Measurements from ENCODE around the gene KCNMA1.

Gene KCNMA1

DNA sequence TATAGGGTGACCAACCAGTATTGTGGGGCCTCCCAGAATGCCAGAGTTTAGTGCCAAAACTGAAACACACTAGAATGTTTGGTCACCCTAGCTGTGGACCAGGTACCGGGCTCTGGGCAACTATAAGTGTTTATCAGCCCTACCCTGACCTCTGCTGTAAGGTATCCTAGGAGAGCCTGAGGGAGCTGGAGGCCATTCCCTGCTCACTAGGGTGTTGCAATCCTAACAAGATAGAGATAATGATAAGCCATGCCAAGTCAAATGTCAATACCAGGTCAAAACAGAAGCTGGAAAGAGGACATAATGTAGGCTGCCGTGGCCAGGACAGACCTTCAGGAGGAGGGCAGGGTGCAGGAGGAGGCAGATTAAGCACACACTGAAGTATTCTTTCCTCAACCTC is 151.8 kb downstream of the KCNMA1 start:
- DNase-seq (ENCODE audit: low read depth): no peak

DNA sequence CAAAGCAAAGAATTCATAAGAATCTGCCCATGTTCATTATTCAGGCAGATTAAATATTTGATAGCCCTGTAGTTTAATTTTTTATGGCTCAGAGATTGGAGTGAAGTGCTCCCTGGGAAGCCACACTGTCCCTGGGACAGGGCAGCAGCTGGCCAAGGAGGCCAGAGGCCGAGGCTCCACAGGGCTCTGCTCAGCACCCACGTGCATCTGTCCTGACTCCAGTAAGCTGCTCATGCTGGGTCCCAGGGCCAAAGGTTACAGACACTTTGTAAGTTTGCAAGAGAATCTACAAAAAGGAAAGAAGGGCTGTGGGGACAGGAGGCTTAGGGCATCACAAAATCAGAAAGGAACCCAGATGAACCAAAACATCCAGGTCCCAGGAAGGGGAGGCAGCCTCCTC is 155.5 kb downstream of the KCNMA1 start:
- DNase-seq (ENCODE audit: low read depth): no peak

DNA sequence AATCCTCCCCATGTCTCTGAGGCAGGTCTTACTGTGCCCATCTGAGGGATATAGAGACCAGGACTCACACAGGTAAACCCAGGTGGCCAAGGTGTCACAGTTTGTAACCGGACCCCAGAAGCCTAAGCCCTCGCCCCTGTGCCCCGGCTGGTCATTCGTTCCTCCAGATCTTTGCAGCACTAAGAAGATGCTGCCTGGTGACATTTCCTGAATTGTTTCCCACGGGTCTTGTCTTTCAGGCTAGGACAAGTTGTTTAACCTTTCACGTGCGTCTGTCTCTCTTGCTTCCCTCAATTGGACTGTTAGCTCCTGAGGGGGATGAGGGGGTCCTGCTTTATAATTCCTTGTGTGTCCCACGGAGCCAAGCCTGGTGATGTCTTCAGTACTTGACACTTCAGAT is 158.0 kb downstream of the KCNMA1 start:
- DNase-seq (ENCODE audit: low read depth): no peak

DNA sequence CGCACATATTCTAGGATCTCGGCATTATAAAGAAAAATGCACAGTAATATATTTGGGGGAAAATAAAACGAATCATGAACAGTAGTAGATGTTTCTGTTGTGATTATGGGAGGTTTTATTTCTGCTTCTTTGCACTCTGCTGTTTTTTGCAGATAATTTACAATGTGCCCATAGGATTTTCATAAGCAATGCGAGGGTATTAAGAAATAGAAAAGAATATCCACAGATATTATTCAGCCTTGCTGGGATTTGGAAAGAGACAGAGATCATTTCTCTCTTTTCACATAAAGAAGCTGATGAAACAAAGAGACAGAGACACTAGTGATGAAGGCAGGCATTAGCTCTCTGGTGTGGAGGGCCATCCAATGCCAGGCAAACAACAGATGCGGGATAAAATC is 158.6 kb downstream of the KCNMA1 start:
- DNase-seq (ENCODE audit: low read depth): no peak

DNA sequence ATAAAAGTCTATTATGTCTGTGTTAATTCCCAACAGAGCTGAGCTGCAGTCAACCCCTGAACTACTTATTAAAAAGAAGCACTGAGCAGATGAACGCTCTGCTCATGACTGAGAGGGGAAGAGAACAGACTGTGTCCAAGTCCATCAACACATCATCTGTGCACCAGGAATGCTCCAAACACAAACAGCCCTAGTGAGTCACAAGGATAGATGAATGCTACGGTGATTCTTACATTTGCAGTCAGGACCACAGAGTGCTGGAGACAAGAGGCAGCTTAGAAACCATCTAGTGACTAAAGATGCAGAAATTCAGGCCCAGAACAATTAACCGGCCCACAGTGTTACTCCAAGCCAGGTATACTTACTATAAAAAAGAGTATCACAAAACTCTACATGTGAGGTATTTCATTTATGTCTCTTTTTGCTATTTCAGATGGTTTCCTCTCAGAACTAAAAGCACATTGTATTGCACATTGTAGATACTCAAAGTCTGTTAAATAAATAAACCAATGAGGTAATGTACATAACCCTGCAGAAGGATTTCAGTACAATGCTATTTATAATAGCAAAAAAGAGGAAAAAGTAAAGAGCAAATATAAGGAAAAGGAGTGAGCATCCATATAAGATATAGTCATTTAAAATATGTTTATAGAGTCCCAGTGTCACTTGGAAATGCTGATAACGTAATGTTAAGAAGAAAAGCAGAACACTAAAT is 159.2 kb downstream of the KCNMA1 start:
- no peak for DNase-seq (ENCODE audit: low read depth)

DNA sequence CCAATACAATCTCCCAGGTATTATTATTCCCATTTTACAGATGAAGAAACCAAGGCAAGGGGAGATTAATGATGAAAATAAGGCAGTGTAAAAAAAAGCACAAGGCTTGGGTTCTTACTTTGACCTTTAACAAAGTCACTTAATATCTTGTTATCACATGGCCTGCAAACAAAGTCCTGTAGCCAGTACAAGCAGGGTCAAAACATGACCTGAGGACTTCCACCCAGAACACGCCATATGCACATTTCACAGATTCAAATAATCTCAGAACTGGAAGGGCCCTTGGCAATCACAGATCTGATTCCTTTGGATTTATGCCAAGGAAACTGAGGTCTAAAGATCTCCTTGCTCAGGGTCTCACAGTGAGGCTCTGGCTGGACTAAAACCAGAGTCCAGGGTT is 162.1 kb downstream of the KCNMA1 start:
- DNase-seq (ENCODE audit: low read depth): no peak

DNA sequence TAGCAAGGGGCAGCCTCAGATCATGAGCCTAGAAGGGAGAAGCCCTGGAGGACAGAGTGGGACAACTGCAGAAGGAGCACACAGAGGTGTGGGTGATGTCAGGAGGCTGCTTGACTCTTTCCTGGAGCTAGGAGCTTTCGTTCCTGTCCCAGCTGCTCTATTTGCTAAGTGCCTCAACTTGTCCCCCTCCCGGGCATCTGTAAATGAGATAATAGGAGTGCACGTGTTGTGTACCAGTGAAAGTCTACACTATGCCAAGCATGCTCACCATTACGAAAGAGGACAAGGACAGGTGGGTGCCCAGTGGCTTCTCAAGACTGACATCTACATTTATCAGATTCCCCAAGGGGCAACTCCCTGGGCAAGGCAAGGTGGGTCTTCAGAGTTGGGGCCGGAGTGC is 162.7 kb downstream of the KCNMA1 start:
- DNase-seq (ENCODE audit: low read depth): no peak

DNA sequence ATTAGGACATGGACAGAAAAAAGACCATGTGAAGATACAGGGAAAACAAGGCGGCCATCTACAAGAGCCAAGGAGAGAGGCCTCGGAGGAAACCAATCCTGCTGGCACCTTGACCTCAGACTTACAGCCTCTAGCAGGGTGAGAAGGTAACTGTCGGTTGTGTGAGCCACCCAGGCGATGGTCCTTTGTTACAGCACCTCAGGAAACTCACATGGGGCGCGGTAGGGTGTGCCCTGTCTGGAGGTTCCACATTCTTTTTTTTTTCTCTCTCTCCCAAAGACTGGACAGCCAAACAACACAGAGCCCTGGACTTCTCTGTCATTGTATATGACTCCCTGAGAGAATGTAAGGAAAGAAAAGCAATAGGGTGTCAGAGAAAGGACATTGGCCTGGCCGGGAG is 163.2 kb downstream of the KCNMA1 start:
- no peak for DNase-seq (ENCODE audit: low read depth)

DNA sequence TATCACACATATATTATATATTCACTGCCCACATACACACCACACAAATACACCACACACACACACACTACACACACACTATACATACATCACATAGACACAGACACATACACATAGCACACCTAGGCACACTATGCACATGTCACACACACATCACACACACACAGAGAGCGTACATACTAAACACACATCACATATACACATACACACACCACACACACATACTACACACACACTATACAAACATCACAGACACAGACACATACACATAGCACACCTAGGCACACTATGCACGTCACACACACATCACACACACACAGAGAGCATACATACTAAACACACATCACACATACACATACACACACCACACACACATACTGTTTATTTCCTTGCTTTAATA is 165.5 kb downstream of the KCNMA1 start:
- DNase-seq (ENCODE audit: low read depth): no peak

DNA sequence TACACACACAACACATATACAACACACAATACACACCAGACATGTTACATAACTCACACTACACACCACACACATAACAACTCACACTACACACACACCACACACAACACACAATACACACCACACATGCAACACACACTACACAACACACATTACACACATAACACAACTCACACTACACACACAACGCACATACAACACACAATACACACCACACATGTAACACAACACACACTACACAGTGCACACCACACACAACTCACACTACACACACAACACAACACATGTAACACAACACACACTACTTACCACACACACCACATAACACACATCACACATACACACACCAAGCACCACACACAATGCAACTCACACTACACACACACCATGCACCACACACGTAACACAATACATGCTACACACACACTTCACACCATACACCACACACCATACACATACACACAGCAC is 166.5 kb downstream of the KCNMA1 start:
- DNase-seq (ENCODE audit: low read depth): no peak

DNA sequence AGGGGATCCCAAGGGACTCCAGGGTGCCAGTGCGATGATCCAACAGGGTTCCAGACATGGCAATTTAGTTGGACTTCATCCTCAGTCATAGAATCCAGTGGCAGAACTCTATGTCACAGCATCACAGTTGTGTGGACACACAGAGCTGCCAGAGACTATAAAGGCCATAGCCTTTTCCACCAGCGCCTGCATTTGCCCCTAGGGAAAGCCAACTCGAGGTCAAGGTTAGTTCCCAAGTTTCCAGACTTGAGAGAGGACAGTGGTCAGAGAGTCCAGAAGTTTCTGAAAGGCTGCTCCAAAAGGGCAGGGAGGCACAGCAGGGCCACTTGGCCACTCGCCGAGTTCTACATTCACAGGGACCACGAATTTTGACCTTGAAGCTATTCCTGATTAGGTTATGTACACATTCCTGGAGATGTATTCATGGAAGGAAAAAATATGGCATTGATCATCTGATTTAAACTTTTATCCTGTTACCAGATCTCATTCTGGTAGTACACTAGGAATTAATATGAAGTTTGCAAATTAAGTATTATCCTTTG is 170.1 kb downstream of the KCNMA1 start:
- no peak for DNase-seq (ENCODE audit: low read depth)

DNA sequence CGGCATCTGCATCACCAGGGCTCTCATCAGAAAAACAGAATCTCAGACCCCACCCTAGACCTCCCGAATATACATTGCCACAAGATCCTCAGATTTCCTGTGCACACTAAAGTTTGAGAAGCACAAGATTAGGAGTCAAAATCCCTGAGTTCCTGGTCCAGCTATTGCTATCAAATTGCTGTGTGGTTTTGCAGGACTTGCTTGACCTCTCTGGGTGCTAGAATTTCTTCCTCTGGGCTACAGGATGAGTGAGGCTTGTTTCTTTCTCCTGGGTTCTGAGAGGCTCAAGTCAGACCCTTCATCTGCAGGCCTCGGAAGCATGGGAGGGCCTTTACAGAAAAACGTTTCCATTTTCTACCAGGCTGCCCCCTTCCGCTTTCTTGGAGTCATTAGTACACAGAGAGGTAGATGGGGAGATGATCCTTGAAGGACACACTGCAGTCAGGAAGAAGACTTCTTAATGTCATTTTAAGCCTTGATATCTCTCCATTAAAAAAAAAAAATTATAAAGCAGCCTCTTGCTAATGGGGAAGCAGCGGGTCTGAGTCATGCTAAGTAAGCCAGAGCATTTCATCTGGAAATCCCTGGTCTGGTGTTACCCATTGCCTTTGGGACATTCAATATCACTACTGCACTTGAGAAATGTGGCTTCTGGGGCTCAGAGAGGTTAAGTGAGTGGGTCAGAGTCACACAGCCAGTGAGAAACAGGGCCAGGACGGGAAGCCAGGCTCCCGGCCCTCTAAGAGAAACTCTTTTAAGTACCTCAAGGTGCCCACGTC is 173.5 kb downstream of the KCNMA1 start:
- DNase-seq (ENCODE audit: low read depth): no peak

DNA sequence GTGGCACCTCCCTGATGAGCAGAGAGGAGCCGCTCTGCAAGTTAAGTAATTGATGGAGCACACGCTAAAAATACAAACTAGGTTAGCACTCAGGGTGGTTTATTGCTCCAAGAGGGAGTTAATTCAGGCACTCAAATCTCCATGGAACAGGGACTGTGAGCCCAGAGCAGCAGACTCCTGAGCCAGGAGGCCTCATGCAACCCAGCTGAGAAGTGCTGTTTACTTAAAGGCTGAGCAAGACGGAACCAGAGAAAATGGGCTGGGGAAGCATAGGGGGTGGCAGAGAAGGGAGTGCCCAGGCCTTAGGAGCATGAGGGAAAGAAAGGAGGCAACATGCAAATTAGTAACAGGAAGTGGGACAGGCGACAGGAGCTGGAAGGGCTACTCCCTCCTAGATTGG is 174.1 kb downstream of the KCNMA1 start:
- no peak for DNase-seq (ENCODE audit: low read depth)

DNA sequence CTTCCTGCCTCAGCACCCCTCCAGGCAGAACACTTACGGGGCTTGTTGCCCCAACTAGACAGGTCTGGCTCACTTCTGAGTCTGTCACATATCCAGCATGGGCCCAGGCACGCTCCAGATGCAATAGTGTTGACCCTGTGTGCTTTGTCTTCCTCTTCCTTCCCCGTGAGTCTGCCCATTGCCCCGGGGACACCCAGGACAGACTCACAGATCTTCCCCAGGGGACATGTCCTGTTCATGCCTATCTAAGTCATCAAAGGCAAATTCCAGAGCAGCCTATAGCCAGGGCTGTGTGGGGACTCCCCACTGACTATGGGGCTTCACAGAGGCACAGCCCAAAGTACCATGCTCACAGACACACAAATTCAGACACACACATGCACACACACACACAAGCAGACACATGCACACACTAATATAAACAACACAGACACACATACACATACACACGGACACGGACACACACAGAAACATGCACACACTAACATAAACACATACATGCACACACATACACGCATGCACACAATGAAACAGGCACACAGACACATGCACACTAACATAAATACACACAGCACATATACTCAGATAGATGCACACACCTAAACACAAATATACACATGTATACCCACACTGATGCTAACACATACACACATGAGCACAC is 175.8 kb downstream of the KCNMA1 start:
- DNase-seq (ENCODE audit: low read depth): no peak

DNA sequence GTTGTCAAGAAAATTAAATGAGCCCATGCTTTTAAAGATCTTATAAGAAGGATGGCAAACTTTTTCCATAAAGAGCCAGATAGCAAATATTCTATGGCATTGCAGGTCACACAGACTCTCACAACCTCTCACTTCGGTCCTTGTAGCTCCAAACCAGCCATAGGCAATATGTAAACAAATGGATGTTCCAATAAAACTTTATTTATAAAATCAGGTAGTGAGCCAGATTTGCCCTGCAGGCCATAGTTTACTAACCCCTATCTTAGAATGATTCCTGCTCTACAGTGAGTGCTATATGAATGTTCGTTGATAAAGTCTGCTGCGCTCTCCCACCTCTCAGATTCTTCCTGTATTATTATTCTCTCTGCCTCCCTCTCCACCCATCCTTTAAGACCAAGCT is 177.7 kb downstream of the KCNMA1 start:
- DNase-seq (ENCODE audit: low read depth): no peak

DNA sequence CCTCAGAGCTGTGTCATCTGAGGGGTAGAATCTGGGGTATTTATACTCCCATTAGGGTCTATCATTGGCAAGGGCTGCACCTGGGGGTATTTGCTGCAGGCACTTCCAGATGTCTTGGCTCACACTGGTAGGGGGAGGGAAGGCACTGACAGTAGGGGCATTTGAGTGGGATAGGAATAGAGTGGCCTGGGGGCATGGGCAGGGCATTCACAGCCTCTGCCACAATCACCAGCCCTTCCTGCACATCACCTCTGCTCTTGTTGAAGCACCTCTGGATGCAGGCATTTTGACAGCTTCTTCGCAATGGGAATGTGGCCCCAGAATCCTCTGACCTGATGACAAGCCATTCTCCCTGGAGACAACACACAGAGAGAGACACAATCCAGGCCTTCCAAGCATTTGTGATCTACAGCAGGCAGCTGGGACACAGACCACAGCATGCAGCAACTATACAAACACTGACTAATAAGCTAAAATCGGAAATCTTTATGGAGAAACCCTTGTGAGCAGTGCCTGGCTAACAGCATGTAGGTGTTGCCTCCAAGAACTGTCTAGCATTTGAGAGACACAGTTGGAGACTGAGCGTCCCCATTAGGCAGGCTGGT is 178.5 kb downstream of the KCNMA1 start:
- no peak for DNase-seq (ENCODE audit: low read depth)

DNA sequence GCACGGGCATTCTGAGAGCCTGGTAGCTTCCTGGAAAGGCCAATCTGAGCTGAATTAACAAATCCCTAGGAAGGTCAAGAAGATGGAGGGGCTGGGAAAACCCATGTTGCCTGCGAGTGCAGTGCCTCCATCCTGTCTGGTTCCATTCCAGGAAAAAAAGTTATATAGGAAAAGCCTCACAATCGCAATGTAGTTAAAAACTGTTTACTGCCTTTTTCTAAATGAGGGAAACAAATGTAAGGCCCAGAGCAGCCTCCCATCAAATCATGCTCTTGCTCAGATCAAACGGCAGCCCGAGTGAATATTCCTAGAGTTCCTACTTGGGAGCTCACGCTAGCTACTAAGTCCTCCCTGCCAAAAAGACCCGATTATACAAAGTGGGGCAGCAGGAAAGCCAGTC is 179.9 kb downstream of the KCNMA1 start:
- DNase-seq (ENCODE audit: low read depth): no peak

DNA sequence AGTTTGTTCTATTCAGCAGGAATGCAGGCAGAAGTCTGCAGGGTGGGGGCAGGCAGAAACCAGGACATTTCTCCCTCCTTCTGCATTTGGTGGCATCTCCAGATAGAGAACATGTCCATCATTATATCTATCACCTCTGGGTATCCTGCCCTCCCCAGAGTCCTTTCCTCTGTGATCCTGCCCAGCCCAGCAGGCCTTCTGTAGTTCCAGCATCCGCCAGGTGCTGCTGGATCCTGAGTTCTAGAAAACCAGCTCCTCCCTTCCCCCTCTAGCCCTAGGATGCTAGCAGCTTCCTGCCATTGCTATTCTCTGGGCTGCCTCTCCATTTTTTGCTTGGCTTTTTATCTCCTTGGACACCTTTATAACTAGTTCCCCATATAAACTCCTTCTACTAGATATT is 180.3 kb downstream of the KCNMA1 start:
- no peak for DNase-seq (ENCODE audit: low read depth)

DNA sequence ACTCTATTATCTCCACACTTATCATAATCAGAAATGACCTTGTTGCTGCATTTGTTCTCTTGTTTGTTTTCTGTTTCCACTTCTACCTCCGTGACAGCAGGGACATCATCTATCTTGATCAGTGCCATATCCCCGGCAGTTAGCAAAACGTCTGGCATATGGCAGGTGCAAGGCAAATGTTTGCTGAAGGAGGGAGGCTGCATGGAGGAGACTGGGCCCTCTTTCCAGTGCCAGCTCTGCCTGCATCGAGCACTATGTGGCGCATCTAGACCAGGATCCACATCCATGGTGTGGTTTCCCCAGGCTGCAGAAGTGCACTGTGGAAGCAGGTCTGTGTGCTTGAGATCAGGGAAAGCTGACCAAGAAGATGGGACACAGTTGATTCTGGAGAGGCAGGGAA is 181.2 kb downstream of the KCNMA1 start:
- DNase-seq (ENCODE audit: low read depth): no peak

DNA sequence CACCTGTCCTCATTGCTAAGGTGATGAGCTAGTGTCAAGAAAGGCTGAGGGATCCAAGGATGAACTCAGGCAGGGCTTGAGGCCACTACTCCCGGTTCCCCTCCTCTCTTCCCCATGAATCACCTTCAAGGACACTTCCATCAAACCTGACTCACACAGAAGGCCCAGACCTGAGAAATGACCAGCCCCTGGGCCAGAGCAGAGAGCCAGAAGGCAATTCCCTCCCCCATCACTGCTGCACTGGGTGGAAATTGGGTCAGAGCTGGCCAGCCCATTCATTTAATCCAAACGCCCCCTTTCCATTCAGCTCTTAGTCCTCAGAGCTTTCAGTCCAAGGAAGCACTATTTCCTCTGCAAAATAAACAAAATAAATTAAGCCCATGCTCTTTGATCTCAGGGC is 182.0 kb downstream of the KCNMA1 start:
- no peak for DNase-seq (ENCODE audit: low read depth)

DNA sequence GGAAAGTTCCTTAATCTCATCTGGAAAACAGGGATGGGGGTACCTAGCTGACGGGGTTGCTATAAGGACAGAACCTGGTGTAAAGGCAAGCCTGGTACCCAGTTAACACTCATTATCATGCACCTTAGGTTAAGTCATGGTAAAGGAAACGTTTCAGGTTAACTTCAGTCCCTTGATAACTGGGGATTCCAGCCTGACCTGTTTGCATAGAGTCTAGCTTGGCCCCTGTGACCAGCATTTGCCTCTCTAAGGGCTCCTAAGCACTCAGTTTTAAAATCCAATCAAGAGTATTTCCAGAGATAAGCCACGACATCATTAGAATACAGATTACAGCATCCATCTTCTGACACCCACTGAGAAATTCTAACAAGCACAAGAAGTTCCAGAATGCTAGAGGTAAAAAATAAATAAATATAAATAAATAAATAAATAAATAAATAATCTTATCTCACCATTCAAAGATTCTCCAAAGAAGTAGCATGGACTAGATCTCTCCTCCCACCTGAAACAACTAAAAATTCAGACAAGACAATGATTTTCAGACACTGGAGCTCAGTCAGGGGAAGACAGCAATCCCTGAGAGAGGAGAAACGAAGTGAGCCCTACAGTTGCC is 184.6 kb downstream of the KCNMA1 start:
- DNase-seq (ENCODE audit: low read depth): no peak

DNA sequence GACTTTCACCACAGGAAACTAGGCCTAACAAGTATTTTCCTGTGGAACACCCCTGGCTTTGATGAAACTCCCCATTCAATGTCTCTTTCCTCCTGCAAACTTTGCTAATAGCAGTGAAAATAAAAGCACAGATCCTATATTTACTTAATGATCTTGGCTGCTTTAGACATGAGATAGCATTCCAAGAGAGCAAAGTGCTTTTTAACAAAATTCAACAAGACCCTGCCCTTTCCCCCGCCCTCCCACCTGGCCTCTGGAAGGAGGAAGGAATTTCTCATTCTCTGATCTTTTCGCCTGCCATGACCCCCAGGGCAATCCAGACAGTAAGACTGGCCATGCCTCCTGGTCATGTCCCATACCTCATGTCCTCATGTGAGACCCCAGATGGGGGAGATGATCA is 185.7 kb downstream of the KCNMA1 start:
- DNase-seq (ENCODE audit: low read depth): no peak

Data from activated T-helper 9 cell treated with anti-CD3 and anti-CD28 coated beads, Interleukin-2, amount 50 U/mL, for 16 hours (primary cell).